ENCODE results near the gene TRIM54.

- TF ChIP-seq SIN3A (IDR thresholded peaks at IDR 0.05; ENCODE audit: low read depth) (no peak), POLR2A (IDR thresholded peaks at IDR 0.05; ENCODE audit: borderline replicate concordance, extremely low read depth, insufficient read depth, insufficient read length) (no peak), ZFX (IDR thresholded peaks at IDR 0.05) (no peak), TCF7L2 (IDR thresholded peaks at IDR 0.05; ENCODE audit: borderline replicate concordance, extremely low read depth, insufficient read depth, insufficient read length) (no peak), EZH2 (IDR thresholded peaks at IDR 0.05) (no peak)
- TF ChIP-seq, protein P1, sequence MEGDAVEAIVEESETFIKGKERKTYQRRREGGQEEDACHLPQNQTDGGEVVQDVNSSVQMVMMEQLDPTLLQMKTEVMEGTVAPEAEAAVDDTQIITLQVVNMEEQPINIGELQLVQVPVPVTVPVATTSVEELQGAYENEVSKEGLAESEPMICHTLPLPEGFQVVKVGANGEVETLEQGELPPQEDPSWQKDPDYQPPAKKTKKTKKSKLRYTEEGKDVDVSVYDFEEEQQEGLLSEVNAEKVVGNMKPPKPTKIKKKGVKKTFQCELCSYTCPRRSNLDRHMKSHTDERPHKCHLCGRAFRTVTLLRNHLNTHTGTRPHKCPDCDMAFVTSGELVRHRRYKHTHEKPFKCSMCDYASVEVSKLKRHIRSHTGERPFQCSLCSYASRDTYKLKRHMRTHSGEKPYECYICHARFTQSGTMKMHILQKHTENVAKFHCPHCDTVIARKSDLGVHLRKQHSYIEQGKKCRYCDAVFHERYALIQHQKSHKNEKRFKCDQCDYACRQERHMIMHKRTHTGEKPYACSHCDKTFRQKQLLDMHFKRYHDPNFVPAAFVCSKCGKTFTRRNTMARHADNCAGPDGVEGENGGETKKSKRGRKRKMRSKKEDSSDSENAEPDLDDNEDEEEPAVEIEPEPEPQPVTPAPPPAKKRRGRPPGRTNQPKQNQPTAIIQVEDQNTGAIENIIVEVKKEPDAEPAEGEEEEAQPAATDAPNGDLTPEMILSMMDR (IDR thresholded peaks at IDR 0.05 in 2 of 3, conservative IDR thresholded peaks at IDR 0.05 in 1 of 3; ENCODE audit: borderline replicate concordance in 1 of 3, insufficient read depth in 1 of 3, low read depth in 2 of 3, low read length in 2 of 3): no peak
Observed at GRCh38 chr2:27243391-27244130, 38.7 kb upstream of the TRIM54 start.

Measured in HCT116 (cell line).